Smooth muscle cell (in vitro differentiated cells): Measurements from ENCODE around the gene KCNE5. TPM values are rescaled to one million over a fixed set of nuclear protein-coding genes. Genes with fewer than 3 reads are reported as not detected.
A peak's percentile ranks its signal among the peaks of the same experiment; 100 is the strongest.
"Not testable (repeated sequence)": the region's sequence is repeated elsewhere in the genome, so short reads cannot be mapped to it uniquely, and the experiment has no call there.

Experiments used
- DNase-seq: peaks from one replicate; lab custom pipeline; 2025; ENCODE audit not compliant: unreplicated experiment; lab: John Stamatoyannopoulos, UW
- H2AFZ ChIP-seq: fragments of 200-600 bp; sonication (generic); 2 replicates; pipeline ENCODE4 v1.6.0; 2016; ENCODE audit warnings: antibody characterized with exemption, low read depth, mild to moderate bottlenecking
- H3F3A ChIP-seq: fragments of 200-600 bp; sonication (generic); 2 replicates; pipeline ENCODE4 v1.6.0; 2017; ENCODE audit warnings: antibody characterized with exemption, low read depth
- H3K27ac ChIP-seq: fragments of 200-600 bp; sonication (generic); 2 replicates; pipeline ENCODE4 v1.5.1; 2016; ENCODE audit warnings: low read depth, mild to moderate bottlenecking
- H3K27me3 ChIP-seq: fragments of 200-600 bp; sonication (generic); 2 replicates; pipeline ENCODE4 v1.6.1; 2016; ENCODE audit warnings: low read depth, mild to moderate bottlenecking
- H3K36me3 ChIP-seq: fragments of 200-600 bp; sonication (generic); 2 replicates; pipeline ENCODE4 v1.5.1; 2016; ENCODE audit warnings: low read depth
- H3K4me1 ChIP-seq: fragments of 200-600 bp; sonication (generic); 2 replicates; pipeline ENCODE4 v1.5.1; 2016; ENCODE audit warnings: low read depth
- H3K4me2 ChIP-seq: fragments of 200-600 bp; sonication (generic); 2 replicates; pipeline ENCODE4 v1.6.0; 2016; ENCODE audit warnings: mild to moderate bottlenecking
- H3K4me3 ChIP-seq: fragments of 200-600 bp; sonication (generic); 2 replicates; pipeline ENCODE4 v1.5.1; 2016; ENCODE audit warnings: mild to moderate bottlenecking
- H3K79me2 ChIP-seq: fragments of 200-600 bp; sonication (generic); 2 replicates; pipeline ENCODE4 v1.6.0; 2016; ENCODE audit warnings: low read depth, mild to moderate bottlenecking
- H3K9ac ChIP-seq: fragments of 200-600 bp; sonication (generic); 2 replicates; pipeline ENCODE4 v1.6.0; 2016; ENCODE audit warnings: low read depth
- H3K9me3 ChIP-seq: fragments of 200-600 bp; sonication (generic); replicated peaks from 2 replicates; pipeline ENCODE4 v1.5.1; 2016; ENCODE audit warnings: low read depth
- H4K20me1 ChIP-seq: fragments of 200-600 bp; sonication (generic); 2 replicates; pipeline ENCODE4 v1.6.0; 2016; ENCODE audit warnings: low read depth
- CTCF ChIP-seq: fragments of 200-600 bp; sonication (generic); IDR thresholded peaks from 2 replicates; pipeline ENCODE4 v1.5.1; 2017; ENCODE audit warnings: borderline replicate concordance, mild to moderate bottlenecking, antibody characterized with exemption; ENCODE audit not compliant: insufficient read depth, poor library complexity, severe bottlenecking
- WGBS: methylation state at CpG from one replicate; pipeline ENCODE4 v1.1.7; 2016; ENCODE audit warnings: low lambda C conversion rate; 5-methylcytosine and 5-hydroxymethylcytosine counted together
- polyA plus RNA-seq: library from polyadenylated mRNA; unstranded; fragments of >200 nt; fragmentation: Nextera tagmentation; extraction: Ambion mirVana; gene quantifications from 2 replicates; pipeline ENCODE4 v1.2.1, GENCODE V29; 2016
- total RNA-seq: library from RNA; depleted of rRNA; stranded (reverse); fragments of >200 nt; gene quantifications from 2 replicates; pipeline ENCODE4 v1.2.3, GENCODE V29; 2014

KCNE5 gene, protein sequence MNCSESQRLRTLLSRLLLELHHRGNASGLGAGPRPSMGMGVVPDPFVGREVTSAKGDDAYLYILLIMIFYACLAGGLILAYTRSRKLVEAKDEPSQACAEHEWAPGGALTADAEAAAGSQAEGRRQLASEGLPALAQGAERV
- total RNA-seq: 0.58 TPM in 1 of 2 replicates, not detected in the other
- polyA plus RNA-seq: 0.27 and 0.31 TPM in 2 replicates

DNA sequence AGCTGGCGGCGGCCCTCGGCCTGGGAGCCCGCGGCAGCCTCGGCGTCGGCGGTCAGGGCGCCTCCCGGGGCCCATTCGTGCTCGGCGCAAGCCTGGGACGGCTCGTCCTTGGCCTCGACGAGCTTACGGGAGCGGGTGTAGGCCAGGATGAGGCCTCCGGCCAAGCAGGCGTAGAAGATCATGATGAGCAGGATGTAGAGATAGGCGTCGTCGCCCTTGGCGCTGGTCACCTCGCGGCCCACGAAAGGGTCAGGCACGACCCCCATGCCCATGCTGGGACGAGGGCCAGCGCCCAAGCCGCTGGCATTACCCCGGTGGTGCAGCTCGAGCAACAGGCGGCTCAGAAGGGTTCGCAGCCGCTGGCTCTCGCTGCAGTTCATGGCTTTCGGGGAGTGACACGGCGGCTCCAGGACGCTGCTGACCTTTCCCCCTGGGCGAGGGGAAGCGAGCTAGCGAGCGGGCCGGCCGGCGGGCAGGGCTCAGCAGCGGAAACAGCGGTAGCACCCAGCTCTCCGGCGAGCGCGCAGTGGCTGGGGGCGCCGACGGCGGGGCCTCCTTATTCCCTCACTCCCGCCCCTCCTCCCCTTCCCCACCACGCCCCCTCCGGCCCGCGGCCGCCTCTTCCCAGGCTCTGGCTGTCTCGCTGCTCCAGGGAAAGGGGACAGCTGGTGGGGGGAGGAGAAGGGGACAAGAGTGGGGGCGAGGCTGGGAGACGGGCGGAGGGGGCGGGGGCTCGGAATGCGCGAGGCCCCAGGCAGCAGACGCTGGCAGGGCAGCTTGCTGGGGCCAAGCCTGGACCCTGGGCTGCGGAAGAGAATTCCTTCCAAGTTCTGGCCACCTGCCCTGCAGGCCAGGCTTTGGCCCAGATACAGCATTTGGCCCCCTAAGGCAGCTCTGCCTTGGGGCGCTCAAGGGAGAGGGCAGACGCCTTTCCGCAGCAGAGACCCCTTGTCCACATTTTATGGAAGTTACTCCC is at the start of gene KCNE5:
TSS of gene KCNE5 (minus strand) at position 532 of the 976 bp plus-strand sequence. CDS start at position 380, 152 bp downstream.
- 60% methylated on average over 65 of the region's 79 CpGs for WGBS
- Histone ChIP-seq H3K27ac (no peak within 1 kb of the TSS), H3K4me2 (peak within 1 kb of the TSS; percentile 83), H3K4me3 (peak within 1 kb of the TSS; percentile 45), H3K79me2 (no peaks in the 10 kb centered on the region), H3K36me3 (no peaks in the 10 kb centered on the region), H3K4me1 (no peaks in the 10 kb centered on the region), H3K27me3 (no peaks in the 10 kb centered on the region), H3K9ac (no peak within 1 kb of the TSS), H2AFZ (no peak within 1 kb of the TSS), H3F3A (no peaks in the 10 kb centered on the region), H4K20me1 (no peaks in the 10 kb centered on the region), H3K9me3 (no peaks in the 10 kb centered on the region)
- DNase-seq: no peak
- no peak for TF ChIP-seq CTCF

DNA sequence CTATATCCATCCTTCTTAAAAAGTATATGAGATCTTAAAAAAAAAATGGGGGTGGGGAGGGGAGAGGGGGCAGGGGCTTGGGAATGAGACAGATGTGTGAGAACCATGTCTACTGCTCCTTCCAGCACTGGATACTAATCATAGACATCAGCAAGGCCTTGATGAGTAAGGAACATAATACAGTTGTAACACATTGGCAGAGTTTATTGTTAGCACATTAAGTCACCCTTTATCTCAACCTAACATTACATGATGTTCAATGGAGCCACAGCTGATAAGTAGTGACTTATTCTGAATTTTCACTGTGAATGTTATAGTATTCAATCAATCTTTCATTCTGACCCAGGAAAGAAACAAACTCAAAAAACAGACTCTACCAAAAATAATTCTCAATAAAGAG is 47.3 kb upstream of the KCNE5 start:
- Histone ChIP-seq H3K36me3 (peaks cover 3% of the 10 kb centered on the region), H3K9ac (no peak overlapping the region), H3K4me2 (no peak overlapping the region), H3K79me2 (no peaks in the 10 kb centered on the region), H3K4me3 (no peak overlapping the region), H3K9me3 (no peaks in the 10 kb centered on the region), H3K27me3 (no peaks in the 10 kb centered on the region), H3K27ac (no peak overlapping the region), H2AFZ (no peak overlapping the region), H3F3A (no peaks in the 10 kb centered on the region), H4K20me1 (no peaks in the 10 kb centered on the region), H3K4me1 (no peaks in the 10 kb centered on the region)
- TF ChIP-seq CTCF: no peak
- DNase-seq: no peak

DNA sequence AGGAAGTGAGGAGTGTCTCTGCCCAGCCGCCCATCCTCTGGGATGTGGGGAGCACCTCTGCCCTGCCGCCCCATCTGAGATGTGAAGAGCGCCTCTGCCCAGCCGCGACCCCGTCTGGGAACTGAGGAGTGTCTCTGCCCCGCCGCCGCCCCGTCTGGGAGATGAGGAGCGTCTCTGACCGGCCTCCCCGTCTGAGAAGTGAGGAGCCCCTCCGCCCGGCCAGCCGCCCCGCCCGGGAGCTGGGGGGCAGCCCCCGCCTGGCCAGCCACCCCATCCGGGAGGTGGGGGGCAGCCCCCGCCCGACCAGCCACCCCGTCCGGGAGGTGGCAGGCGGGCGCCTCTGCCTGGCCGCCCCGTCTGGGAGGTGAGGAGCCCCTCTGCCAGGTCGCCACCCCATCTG is 46.2 kb upstream of the KCNE5 start:
- H3K4me1 ChIP-seq, H3F3A ChIP-seq, H3K4me2 ChIP-seq, H3K9ac ChIP-seq, H3K27ac ChIP-seq, DNase-seq, H4K20me1 ChIP-seq, H3K36me3 ChIP-seq, H3K4me3 ChIP-seq, H3K9me3 ChIP-seq, H3K27me3 ChIP-seq, H2AFZ ChIP-seq, H3K79me2 ChIP-seq: not testable (repeated sequence)
- WGBS: 93% methylated on average over 11 of the region's 29 CpGs

- Histone ChIP-seq H3K4me1 (no peaks in the 10 kb centered on the region), H3K4me2 (no peak overlapping the region), H3K9ac (no peak overlapping the region), H3K27ac (no peak overlapping the region), H3K4me3 (no peak overlapping the region), H3K9me3 (no peaks in the 10 kb centered on the region), H3K27me3 (no peaks in the 10 kb centered on the region), H3K36me3 (peaks cover 9% of the 10 kb centered on the region), H3K79me2 (no peaks in the 10 kb centered on the region), H4K20me1 (no peaks in the 10 kb centered on the region), H2AFZ (no peak overlapping the region), H3F3A (no peaks in the 10 kb centered on the region)
- DNase-seq: no peak
- no peak for TF ChIP-seq CTCF
- WGBS: 80% methylated on average over 5 of the region's 5 CpGs
Measured at GRCh38 chrX:109667986-109668385, 43.0 kb upstream of the KCNE5 start.
